ENCODE results near the gene FMO5. TPM values are rescaled to one million over a fixed set of nuclear protein-coding genes. Genes with fewer than 3 reads are reported as not detected.

FMO5 gene
- total RNA-seq, 2 experiments from 2014 or later: 0.37 to 0.53 TPM

DNA sequence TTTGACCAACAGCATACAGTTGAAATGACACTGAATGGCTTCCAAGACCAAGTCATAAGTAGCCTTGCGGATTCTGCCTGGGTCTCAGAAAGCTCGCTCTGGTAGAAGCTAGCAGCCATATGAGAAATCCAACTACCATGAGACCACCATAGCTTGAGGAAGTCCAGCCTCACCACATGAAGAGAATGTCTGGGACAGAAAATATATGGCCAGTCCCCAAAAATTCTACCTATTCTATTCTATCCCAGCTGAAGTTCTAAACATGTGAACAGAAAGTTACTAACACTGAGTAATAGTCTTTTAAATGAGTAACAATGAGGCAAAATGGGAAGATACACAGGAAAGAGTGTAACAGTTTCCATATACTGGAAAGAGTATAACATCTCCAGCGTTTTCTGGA, 9.0 kb downstream of the FMO5 start:
- no peaks in the 10 kb centered on the region for H3K9me3 Mint-ChIP-seq (ENCODE audit: low read depth)
- intact Hi-C loops (cut with DNase I, micrococcal nuclease): no loop called here
- CTCF ChIA-PET: interaction anchor here (1.1 kb wide), 1 partner anchor 17 kb away, joined by 3 read pairs; no protein-coding TSS in a partner anchor

DNA sequence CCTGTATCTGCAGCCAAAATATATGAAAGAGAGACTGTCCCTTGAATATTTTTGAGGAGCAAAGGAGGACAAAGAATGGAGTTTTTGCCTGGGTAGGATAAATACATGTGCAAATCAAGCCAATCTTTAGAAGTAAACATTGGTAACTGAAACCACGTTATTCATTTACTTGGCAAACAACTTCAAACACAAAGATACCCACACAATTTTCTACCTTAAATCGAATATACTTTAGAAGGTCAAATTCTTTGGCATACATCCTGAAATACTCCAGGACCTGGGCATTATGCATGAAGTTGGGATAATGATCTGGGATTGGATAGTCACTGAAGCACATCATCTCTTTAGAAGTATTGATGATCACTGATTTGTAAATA, 9.6 kb downstream of the FMO5 start:
- Mint-ChIP-seq H3K36me3 (ENCODE audit: low read depth) (no peaks in the 10 kb centered on the region), H3K27me3 (no peaks in the 10 kb centered on the region), H3K4me1 (no peaks in the 10 kb centered on the region), H3K27ac (no peak overlapping the region), H3K4me3 (no peak overlapping the region), H3K9me3 (ENCODE audit: low read depth) (no peaks in the 10 kb centered on the region)
- ATAC-seq (no peak), DNase-seq (no peak)
- intact Hi-C loops (cut with DNase I, micrococcal nuclease): no loop called here
- POLR2A ChIA-PET: no interaction called here
- CTCF ChIA-PET: interaction anchor here (1.1 kb wide), 1 partner anchor 16 kb away, joined by 3 read pairs; no protein-coding TSS in a partner anchor

More for the DNA sequence above, 9.0 kb downstream of the FMO5 start:
- Mint-ChIP-seq H3K27ac (no peak overlapping the region), H3K4me1 (no peaks in the 10 kb centered on the region), H3K27me3 (no peaks in the 10 kb centered on the region), H3K36me3 (ENCODE audit: low read depth) (no peaks in the 10 kb centered on the region), H3K4me3 (no peak overlapping the region)
- ATAC-seq (no peak), DNase-seq (no peak)
- POLR2A ChIA-PET: no interaction called here

DNA sequence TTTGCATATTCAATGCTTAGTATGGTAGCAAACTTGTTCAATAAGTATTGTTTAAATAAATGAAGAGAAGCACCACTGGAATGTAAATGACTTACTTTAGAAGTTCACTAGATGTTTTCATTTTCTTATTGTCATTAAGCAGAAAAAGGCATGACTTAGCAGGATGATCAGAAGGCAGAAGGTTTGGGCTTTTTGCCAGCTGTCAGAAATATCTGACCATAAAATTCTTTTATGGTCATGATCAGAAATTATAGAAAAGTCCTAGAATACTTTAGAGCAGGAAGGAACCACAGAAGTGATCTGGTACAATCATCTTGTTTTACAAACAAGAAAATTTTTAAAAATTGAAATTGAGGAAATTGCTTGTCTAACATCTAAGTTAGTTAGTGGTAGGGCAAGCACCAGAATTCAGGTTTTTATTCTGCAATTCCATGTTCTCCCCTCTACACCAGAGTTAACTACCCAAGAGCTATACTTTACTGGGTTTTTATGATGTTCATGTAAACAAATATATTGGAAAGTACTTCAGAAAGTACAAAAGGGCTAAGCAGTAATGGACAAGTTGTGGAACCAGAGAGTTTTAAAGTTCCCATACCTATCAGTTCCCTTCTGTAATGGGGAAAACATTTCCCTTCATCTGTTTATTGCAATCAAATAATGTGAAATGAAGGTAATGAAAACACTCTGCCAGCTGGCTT, 10.1 kb downstream of the FMO5 start:
- DNase-seq: no peak
- Mint-ChIP-seq H3K36me3 (ENCODE audit: low read depth) (no peaks in the 10 kb centered on the region), H3K4me1 (no peaks in the 10 kb centered on the region), H3K4me3 (no peak overlapping the region), H3K27ac (no peak overlapping the region), H3K9me3 (ENCODE audit: low read depth) (no peaks in the 10 kb centered on the region), H3K27me3 (no peaks in the 10 kb centered on the region)
- ChIA-PET CTCF (interaction anchor here (0.7 kb wide), 1 partner anchor 24 kb away, joined by 3 read pairs; no protein-coding TSS in a partner anchor), POLR2A (no interaction called here)
- intact Hi-C loops (cut with DNase I, micrococcal nuclease): no loop called here
- ATAC-seq: no peak

DNA sequence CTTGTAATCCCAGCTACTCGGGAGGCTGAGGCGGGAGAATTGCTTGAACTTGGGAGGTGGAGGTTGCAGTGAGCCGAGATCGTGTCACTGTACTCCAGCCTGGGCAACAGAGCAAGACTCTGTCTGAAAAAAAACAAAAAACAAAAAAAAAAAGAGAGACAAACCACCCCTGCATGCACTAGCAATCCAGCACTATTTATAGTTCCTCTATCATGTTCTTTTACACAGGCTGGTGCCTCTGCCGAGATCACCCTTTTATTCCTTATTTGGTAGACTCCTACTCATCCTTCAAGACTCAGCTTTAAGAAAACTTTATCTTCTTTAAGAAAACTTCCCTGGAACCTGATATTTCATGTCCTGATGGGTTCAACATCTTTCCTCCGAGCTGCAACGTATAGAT, 10.8 kb downstream of the FMO5 start:
- no peak for ATAC-seq
- POLR2A ChIA-PET: no interaction called here
- Mint-ChIP-seq H3K9me3 (ENCODE audit: low read depth) (no peaks in the 10 kb centered on the region), H3K4me3 (no peak overlapping the region), H3K27me3 (no peaks in the 10 kb centered on the region), H3K4me1 (no peaks in the 10 kb centered on the region), H3K27ac (no peak overlapping the region), H3K36me3 (ENCODE audit: low read depth) (no peaks in the 10 kb centered on the region)
- intact Hi-C loops (cut with DNase I, micrococcal nuclease): no loop called here
- CTCF ChIA-PET: interaction anchor here (0.7 kb wide), 1 partner anchor 25 kb away, joined by 3 read pairs; no protein-coding TSS in a partner anchor
- no peak for DNase-seq

DNA sequence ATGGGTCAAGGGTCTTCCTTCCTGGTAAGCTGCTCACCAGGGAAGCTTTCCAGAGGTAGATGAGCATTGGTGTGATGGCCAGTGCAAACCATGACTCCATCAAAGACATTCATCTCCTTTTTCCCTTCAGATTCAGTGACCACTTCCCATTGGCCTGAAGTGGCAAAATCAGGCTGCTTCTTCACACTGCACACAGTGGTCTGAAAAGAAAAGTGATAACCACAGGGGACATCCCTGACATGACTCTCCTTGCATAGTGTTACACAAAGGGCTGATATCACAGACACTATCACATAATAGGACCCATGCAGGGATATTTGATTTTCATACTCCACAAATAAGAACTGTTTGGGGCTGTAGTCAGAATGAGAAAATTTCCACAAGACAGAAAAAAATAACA, 11.9 kb downstream of the FMO5 start:
- H3K27ac Mint-ChIP-seq: no peak overlapping the region
- H3K36me3 Mint-ChIP-seq (ENCODE audit: low read depth): no peaks in the 10 kb centered on the region
- intact Hi-C loops (cut with DNase I, micrococcal nuclease): no loop called here
- ATAC-seq (no peak), DNase-seq (no peak)
- H3K4me1 Mint-ChIP-seq: no peaks in the 10 kb centered on the region
- no peaks in the 10 kb centered on the region for H3K27me3 Mint-ChIP-seq
- H3K9me3 Mint-ChIP-seq (ENCODE audit: low read depth): no peaks in the 10 kb centered on the region
- ChIA-PET CTCF (no interaction called here), POLR2A (no interaction called here)
- H3K4me3 Mint-ChIP-seq: no peak overlapping the region

DNA sequence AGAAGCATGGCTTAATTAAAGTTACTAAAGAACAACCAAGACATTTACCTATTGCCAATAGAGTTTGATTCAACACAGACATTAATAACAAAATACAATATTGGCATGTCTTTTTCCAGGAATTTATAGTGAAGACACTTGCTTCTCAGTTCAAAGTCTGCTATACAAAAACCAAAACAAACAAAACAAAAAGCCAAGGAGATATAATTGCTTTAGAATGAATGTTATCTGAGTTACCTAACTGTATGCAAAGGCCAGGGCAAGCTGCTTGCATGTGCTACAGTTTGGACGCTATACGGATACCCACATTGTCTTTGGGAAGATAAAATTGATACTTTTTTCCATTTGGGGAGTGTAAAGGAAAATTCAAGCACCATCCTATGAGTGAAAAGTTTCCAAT, 13.6 kb downstream of the FMO5 start:
- DNase-seq: no peak
- no peaks in the 10 kb centered on the region for H3K4me1 Mint-ChIP-seq
- H3K4me3 Mint-ChIP-seq: no peak overlapping the region
- no peak for ATAC-seq
- H3K27me3 Mint-ChIP-seq: no peaks in the 10 kb centered on the region
- H3K27ac Mint-ChIP-seq: no peak overlapping the region
- no peaks in the 10 kb centered on the region for H3K9me3 Mint-ChIP-seq (ENCODE audit: low read depth)
- POLR2A ChIA-PET: no interaction called here
- CTCF ChIA-PET: no interaction called here
- intact Hi-C loops (cut with DNase I, micrococcal nuclease): no loop called here
- H3K36me3 Mint-ChIP-seq (ENCODE audit: low read depth): no peaks in the 10 kb centered on the region

DNA sequence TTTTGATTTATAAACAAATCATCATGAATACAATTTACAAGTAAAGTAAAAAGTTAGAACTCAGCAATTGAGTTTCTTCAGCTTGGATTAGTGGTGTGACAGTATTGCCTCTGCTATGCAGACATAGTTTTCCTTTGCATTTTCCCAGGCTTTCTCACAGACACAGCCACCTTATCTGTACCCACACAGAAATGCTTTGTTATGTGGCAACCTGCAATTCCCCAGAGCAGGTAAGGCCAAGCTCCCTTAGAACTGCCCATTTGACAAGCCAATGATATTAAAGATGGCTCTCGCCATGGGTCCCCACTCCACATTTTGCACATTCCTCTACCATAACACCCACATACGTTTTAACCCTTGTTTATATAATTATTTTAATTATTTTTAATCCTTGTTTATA, 14.2 kb downstream of the FMO5 start:
- Mint-ChIP-seq H3K36me3 (ENCODE audit: low read depth) (no peaks in the 10 kb centered on the region), H3K4me3 (no peak overlapping the region), H3K4me1 (no peaks in the 10 kb centered on the region), H3K27me3 (no peaks in the 10 kb centered on the region), H3K27ac (no peak overlapping the region), H3K9me3 (ENCODE audit: low read depth) (no peaks in the 10 kb centered on the region)
- DNase-seq: no peak
- POLR2A ChIA-PET: no interaction called here
- no peak for ATAC-seq
- CTCF ChIA-PET: no interaction called here
- intact Hi-C loops (cut with DNase I, micrococcal nuclease): no loop called here

DNA sequence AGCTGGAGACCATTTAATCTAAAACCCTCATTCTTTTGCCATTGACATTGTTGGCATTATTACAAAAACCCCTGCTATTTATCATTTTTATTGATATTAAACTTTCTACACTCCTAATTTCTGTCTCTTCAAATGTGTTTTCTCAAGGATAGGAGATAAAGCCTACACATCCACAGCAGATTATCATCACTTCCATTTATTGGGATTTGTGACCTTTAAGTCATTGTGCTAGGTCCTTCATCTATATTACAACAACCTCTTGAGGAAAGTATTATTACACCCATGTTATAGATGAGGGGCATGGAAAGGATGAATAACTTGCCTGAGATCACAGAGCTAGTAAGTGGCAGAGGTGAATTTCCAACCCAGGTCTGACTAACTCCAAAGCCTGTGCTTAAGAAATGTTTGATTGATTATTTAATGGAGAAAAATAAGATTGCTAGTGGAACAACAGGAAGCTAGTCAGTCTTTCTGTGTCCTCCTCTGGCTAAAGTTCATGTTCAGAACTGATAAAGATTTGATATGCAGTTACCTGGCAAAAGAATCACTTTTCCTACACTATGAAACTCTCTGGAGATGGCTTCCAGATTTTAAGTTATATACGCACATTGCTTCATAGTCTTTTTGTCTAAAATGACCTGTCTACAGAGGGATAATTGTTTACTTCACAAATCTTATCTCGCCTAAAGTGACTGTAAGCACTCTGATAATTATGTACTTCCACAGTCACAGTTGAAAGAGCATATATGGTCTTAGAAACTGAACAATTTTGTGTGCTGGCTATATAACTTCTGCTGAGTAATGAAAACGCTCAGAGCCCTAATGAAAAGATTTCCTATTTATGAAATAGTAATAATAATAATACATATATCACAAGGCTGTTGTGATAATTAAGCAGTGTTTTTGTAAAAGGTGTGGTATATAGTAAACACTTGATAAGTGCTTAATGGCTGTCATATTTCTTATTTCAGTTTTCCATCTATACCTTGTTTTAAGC, 15.0 kb downstream of the FMO5 start:
- H3K4me1 Mint-ChIP-seq: no peaks in the 10 kb centered on the region
- H3K4me3 Mint-ChIP-seq: no peak overlapping the region
- POLR2A ChIA-PET: no interaction called here
- no peaks in the 10 kb centered on the region for H3K9me3 Mint-ChIP-seq (ENCODE audit: low read depth)
- intact Hi-C loops (cut with DNase I, micrococcal nuclease): no loop called here
- CTCF ChIA-PET: no interaction called here
- no peak overlapping the region for H3K27ac Mint-ChIP-seq
- H3K36me3 Mint-ChIP-seq (ENCODE audit: low read depth): no peaks in the 10 kb centered on the region
- DNase-seq (no peak), ATAC-seq (no peak)
- no peaks in the 10 kb centered on the region for H3K27me3 Mint-ChIP-seq

DNA sequence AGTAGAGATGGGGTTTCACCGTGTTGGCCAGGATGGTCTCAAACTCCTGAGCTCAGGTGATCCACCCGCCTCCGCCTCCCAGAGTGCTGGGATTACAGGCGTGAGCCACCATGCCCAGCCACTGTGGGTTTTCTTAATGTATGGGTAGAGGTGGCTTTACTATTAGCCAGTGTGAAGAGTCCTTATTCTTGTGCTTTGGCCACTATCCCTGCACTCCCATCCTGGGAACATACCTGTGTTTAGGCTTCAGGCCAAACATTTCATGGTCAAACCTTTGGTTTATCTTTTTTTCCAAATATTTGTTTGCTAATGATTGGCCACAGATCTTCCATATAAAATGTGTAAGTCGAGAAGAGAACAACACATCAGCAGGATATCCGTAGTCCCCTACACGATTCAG, 16.5 kb downstream of the FMO5 start:
- H3K4me3 Mint-ChIP-seq: no peak overlapping the region
- DNase-seq (no peak), ATAC-seq (no peak)
- H3K4me1 Mint-ChIP-seq: no peaks in the 10 kb centered on the region
- no peak overlapping the region for H3K27ac Mint-ChIP-seq
- no peaks in the 10 kb centered on the region for H3K9me3 Mint-ChIP-seq (ENCODE audit: low read depth)
- intact Hi-C loops (cut with DNase I, micrococcal nuclease): no loop called here
- H3K27me3 Mint-ChIP-seq: no peaks in the 10 kb centered on the region
- H3K36me3 Mint-ChIP-seq (ENCODE audit: low read depth): no peaks in the 10 kb centered on the region
- POLR2A ChIA-PET: no interaction called here
- CTCF ChIA-PET: no interaction called here

DNA sequence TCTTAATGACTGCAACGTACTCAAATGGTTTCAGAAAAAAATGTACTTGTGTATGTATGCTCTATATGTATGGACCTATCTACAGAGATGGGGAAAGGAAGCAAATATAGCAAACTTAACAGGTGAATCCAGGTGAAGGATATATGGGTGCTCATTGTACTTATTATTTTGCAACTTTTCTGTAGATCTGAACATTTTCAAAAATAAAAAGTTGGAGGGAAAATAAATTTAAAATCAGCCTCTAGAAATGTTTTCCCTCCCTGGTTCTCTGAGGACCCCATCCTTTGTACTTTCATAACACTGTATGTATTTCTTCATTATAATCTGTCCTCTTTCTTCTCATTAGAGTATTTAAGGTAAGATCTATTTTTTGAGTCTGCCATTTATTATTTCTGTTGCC, 17.9 kb downstream of the FMO5 start:
- no peaks in the 10 kb centered on the region for H3K9me3 Mint-ChIP-seq (ENCODE audit: low read depth)
- POLR2A ChIA-PET: no interaction called here
- ATAC-seq: no peak
- no peaks in the 10 kb centered on the region for H3K36me3 Mint-ChIP-seq (ENCODE audit: low read depth)
- H3K27me3 Mint-ChIP-seq: no peaks in the 10 kb centered on the region
- CTCF ChIA-PET: no interaction called here
- H3K4me1 Mint-ChIP-seq: no peaks in the 10 kb centered on the region
- H3K4me3 Mint-ChIP-seq: no peak overlapping the region
- no peak for DNase-seq
- intact Hi-C loops (cut with DNase I, micrococcal nuclease): no loop called here
- H3K27ac Mint-ChIP-seq: no peak overlapping the region

DNA sequence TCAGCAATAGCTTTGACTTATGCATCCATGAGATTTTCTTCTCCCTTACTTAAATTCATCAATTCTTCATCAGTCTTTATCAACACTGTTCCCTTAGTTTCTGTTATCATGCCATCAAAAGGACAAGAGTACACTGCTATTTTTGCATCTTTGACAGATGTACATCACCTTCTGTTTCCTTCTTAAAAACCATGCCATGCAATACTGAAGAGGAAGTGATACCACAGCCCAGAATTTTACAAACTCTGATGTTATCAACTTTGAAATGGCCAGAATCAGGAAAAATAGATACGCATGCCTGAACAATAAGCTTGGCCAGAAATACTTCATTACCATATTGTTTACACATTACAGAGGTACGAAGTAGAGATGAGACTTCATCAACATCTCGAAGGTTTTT, 21.1 kb downstream of the FMO5 start:
- Mint-ChIP-seq H3K4me1 (peaks cover 4% of the 10 kb centered on the region), H3K27me3 (no peaks in the 10 kb centered on the region)
- POLR2A ChIA-PET: no interaction called here

DNA sequence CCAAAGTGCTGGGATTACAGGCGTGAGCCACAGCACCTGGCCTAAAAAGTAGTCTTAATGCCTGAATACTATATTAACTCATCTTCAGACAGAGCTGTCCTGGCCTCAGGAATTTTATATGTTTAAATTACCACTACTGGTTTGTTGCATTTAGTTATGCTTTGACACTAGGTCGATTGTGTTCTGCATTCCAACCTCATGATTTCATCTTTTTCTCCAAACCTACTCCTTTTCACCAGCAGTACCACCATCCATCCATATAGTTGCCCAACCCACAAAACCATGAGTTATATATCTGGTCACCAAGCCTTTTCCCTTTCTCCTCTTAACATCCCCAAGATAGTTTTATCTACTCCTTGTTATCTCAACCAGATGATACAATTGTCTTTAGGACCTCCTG, 22.6 kb downstream of the FMO5 start:
- POLR2A ChIA-PET: no interaction called here
- Mint-ChIP-seq H3K36me3 (ENCODE audit: low read depth) (no peaks in the 10 kb centered on the region), H3K9me3 (ENCODE audit: low read depth) (no peaks in the 10 kb centered on the region), H3K27ac (no peak overlapping the region), H3K27me3 (no peaks in the 10 kb centered on the region), H3K4me3 (no peak overlapping the region), H3K4me1 (peaks cover 5% of the 10 kb centered on the region)
- CTCF ChIA-PET: interaction anchor here (0.6 kb wide), 1 partner anchor 20 kb away, joined by 3 read pairs; no protein-coding TSS in a partner anchor
- intact Hi-C loops (cut with DNase I, micrococcal nuclease): no loop called here
- no peak for DNase-seq
- no peak for ATAC-seq

More for the DNA sequence above, 21.1 kb downstream of the FMO5 start:
- intact Hi-C loops (cut with DNase I, micrococcal nuclease): no loop called here
- DNase-seq (no peak), ATAC-seq (no peak)
- Mint-ChIP-seq H3K4me3 (no peak overlapping the region), H3K9me3 (ENCODE audit: low read depth) (no peaks in the 10 kb centered on the region), H3K27ac (no peak overlapping the region), H3K36me3 (ENCODE audit: low read depth) (no peaks in the 10 kb centered on the region)
- CTCF ChIA-PET: interaction anchor here (1.2 kb wide), 1 partner anchor 16 kb away, joined by 3 read pairs; no protein-coding TSS in a partner anchor

All from activated CD4-positive, alpha-beta T cell treated with anti-CD3 and anti-CD28 coated beads for 36 hours (primary cell).